ENCODE results near the gene ERICH3.

The ERICH3 gene

GRCh38 chr1:74673351-74674111 is at the start of gene ERICH3:
ERICH3 (minus strand) TSS chr1:74673792; CDS start chr1:74673519, 273 bp downstream.
- peak; percentile 43 for DNase-seq

- no peak for DNase-seq
These were observed 44.0 kb upstream of the ERICH3 start for GRCh38 chr1:74717626-74718025.

GRCh38 chr1:74716822-74717221 is 43.2 kb upstream of the ERICH3 start:
- DNase-seq = no peak

GRCh38 chr1:74715806-74716205 is 42.2 kb upstream of the ERICH3 start:
- no peak for DNase-seq

GRCh38 chr1:74715236-74715502 is 41.6 kb upstream of the ERICH3 start:
- no peak for DNase-seq

- DNase-seq = no peak
These were observed 41.0 kb upstream of the ERICH3 start for GRCh38 chr1:74714429-74715235.

GRCh38 chr1:74713849-74714248 is 40.3 kb upstream of the ERICH3 start:
- DNase-seq = no peak

- peak; percentile 16 for DNase-seq
These were observed 39.3 kb upstream of the ERICH3 start for GRCh38 chr1:74712881-74713280.

GRCh38 chr1:74703386-74704182 is 30.0 kb upstream of the ERICH3 start:
- DNase-seq = no peak

- DNase-seq = no peak
These were observed 25.7 kb upstream of the ERICH3 start for GRCh38 chr1:74699331-74699730.

GRCh38 chr1:74697832-74698231 is 24.2 kb upstream of the ERICH3 start:
- no peak for DNase-seq

- no peak for DNase-seq
These were observed 19.9 kb upstream of the ERICH3 start for GRCh38 chr1:74693473-74693872.

- DNase-seq = peak; percentile 25
These were observed 17.3 kb upstream of the ERICH3 start for GRCh38 chr1:74690909-74691308.

GRCh38 chr1:74690364-74690696 is 16.7 kb upstream of the ERICH3 start:
- no peak for DNase-seq

- DNase-seq = peak; percentile 40
These were observed 16.2 kb upstream of the ERICH3 start for GRCh38 chr1:74689621-74690363.

GRCh38 chr1:74686928-74687327 is 13.3 kb upstream of the ERICH3 start:
- DNase-seq = no peak

- DNase-seq = no peak
These were observed 10.7 kb upstream of the ERICH3 start for GRCh38 chr1:74684301-74684700.

GRCh38 chr1:74683656-74684055 is 10.1 kb upstream of the ERICH3 start:
- no peak for DNase-seq

GRCh38 chr1:74681851-74682250 is 8.3 kb upstream of the ERICH3 start:
- no peak for DNase-seq

GRCh38 chr1:74681449-74681848 is 7.9 kb upstream of the ERICH3 start:
- no peak for DNase-seq

GRCh38 chr1:74681001-74681400 is 7.4 kb upstream of the ERICH3 start:
- DNase-seq = no peak

GRCh38 chr1:74679811-74680210 is 6.2 kb upstream of the ERICH3 start:
- DNase-seq = peak; percentile 47

GRCh38 chr1:74677926-74678325 is 4.3 kb upstream of the ERICH3 start:
- no peak for DNase-seq

Measured in NCI-H2227 treated with DMSO at 0.1 percent for 48 hours (cell line).